Activated CD8-positive, alpha-beta memory T cell treated with anti-CD3 and anti-CD28 coated beads, Interleukin-2, amount 50 U/mL, for 48 hours (primary cell): ENCODE measurements around the gene NDUFB8.
"Not testable (repeated sequence)": the region's sequence is repeated elsewhere in the genome, so short reads cannot be mapped to it uniquely, and the experiment has no call there.

ENCODE experiments used
- DNase-seq: peaks from one replicate; pipeline ENCODE4 v3.0.0-alpha.2; 2020

Gene NDUFB8

GRCh38 chr10:100529475-100530298 lies at the start of gene NDUFB8:
TSS of gene NDUFB8 (minus strand) at chr10:100529871. CDS start at chr10:100529851, 20 bp downstream.
- DNase-seq: peak; percentile 93

GRCh38 chr10:100576282-100576635 lies 46.6 kb upstream of the NDUFB8 start:
- peak; percentile 34 for DNase-seq

GRCh38 chr10:100575585-100576281 lies 46.1 kb upstream of the NDUFB8 start:
- DNase-seq: peak; percentile 17

- not testable (repeated sequence) for DNase-seq
These were observed 45.5 kb upstream of the NDUFB8 start for GRCh38 chr10:100575146-100575545.

- peak; percentile 23 for DNase-seq
These were observed 41.6 kb upstream of the NDUFB8 start for GRCh38 chr10:100571084-100571856.

- no peak for DNase-seq
These were observed 40.8 kb upstream of the NDUFB8 start for GRCh38 chr10:100570506-100570905.

- DNase-seq: no peak
These were observed 40.2 kb upstream of the NDUFB8 start for GRCh38 chr10:100569687-100570481.

GRCh38 chr10:100568912-100569311 lies 39.2 kb upstream of the NDUFB8 start:
- DNase-seq: peak; percentile 10

- DNase-seq: peak; percentile 28
These were observed 38.2 kb upstream of the NDUFB8 start for GRCh38 chr10:100567826-100568225.

- DNase-seq: peak; percentile 37
These were observed 37.6 kb upstream of the NDUFB8 start for GRCh38 chr10:100567249-100567648.

- no peak for DNase-seq
These were observed 36.9 kb upstream of the NDUFB8 start for GRCh38 chr10:100566561-100566960.

- peak; percentile 37 for DNase-seq
These were observed 35.7 kb upstream of the NDUFB8 start for GRCh38 chr10:100565206-100565985.

- peak; percentile 87 for DNase-seq
These were observed 32.5 kb upstream of the NDUFB8 start for GRCh38 chr10:100562008-100562672.

GRCh38 chr10:100561005-100561404 lies 31.3 kb upstream of the NDUFB8 start:
- no peak for DNase-seq

GRCh38 chr10:100560248-100560647 lies 30.6 kb upstream of the NDUFB8 start:
- no peak for DNase-seq

GRCh38 chr10:100554902-100555301 lies 25.2 kb upstream of the NDUFB8 start:
- DNase-seq: no peak

GRCh38 chr10:100553929-100554328 lies 24.3 kb upstream of the NDUFB8 start:
- no peak for DNase-seq

GRCh38 chr10:100551738-100552137 lies 22.1 kb upstream of the NDUFB8 start:
- DNase-seq: no peak

- no peak for DNase-seq
These were observed 21.5 kb upstream of the NDUFB8 start for GRCh38 chr10:100551196-100551595.

GRCh38 chr10:100544950-100545349 lies 15.3 kb upstream of the NDUFB8 start:
- DNase-seq: no peak

- no peak for DNase-seq
These were observed 7.8 kb upstream of the NDUFB8 start for GRCh38 chr10:100537475-100537874.
